Measurements from ENCODE around the gene KLK15. TPM values are rescaled to one million over a fixed set of nuclear protein-coding genes. Genes with fewer than 3 reads are reported as not detected.

The KLK15 gene
- total and polyA plus RNA-seq, 2 donors (not counting 3 experiments of a cell fraction or from before 2014, with no cell fraction given) = not detected

DNA sequence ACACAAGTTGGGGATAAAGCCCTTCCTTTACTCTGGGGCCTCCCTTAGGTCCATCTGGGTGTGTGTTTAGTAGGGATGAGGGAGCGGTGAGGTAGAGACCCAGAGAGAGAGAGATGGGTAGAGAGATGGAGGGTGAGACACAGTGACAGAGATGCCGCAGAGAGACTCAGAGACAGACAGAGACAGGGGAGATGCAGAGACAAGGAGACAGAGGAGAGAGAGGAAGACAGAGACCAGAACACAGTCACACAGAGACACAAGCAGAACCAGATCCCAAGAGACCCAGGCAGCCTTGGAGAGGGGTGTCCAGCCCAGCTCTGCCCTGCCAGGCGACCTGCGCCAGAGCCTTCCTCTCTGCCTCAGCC lies 12.1 kb downstream of the KLK15 start:
- no peak overlapping the region for H3K9ac ChIP-seq (replicated peaks; ENCODE audit: extremely low read depth, insufficient read depth, low read length)
- no peaks in the 10 kb centered on the region for H4K20me1 ChIP-seq (replicated peaks; ENCODE audit: control insufficient read depth, extremely low read depth, insufficient read depth, low read length)
- ChIA-PET CTCF (no interaction called here), POLR2A (no interaction called here)
- no peaks in the 10 kb centered on the region for H3K9me1 ChIP-seq (replicated peaks; ENCODE audit: control insufficient read depth, extremely low read depth, insufficient read depth, low read length)
- intact Hi-C loops (cut with micrococcal nuclease) (no loop called here), dilution Hi-C loops (cut with MboI; ENCODE audit: extremely low pct_ligation_motif_present, low sequenced_read_pairs) (no loop called here)
- no peak overlapping the region for H3K4me2 ChIP-seq (ENCODE audit: insufficient read depth, low read length)
- H3K79me2 ChIP-seq (ENCODE audit: control insufficient read depth, insufficient read depth, low read length) = no peaks in the 10 kb centered on the region
- FAIRE-seq (no peak), DNase-seq (ENCODE audit: low read depth, low spot score) (no peak)
- H3K27me3 ChIP-seq (ENCODE audit: control insufficient read depth in 2 of 2, insufficient read depth in 2 of 2, low read length in 2 of 2) = peaks cover 21 to 23% of the 10 kb centered on the region in 2 experiments
- H3K27ac ChIP-seq (ENCODE audit: insufficient read depth, low read depth, low read length) = no peak overlapping the region
- H3K9me3 ChIP-seq (replicated peaks; ENCODE audit: control insufficient read depth, insufficient read depth, low read length) = no peaks in the 10 kb centered on the region
- H3K36me3 ChIP-seq (ENCODE audit: control insufficient read depth in 2 of 2, extremely low read depth in 1 of 2, insufficient read depth in 2 of 2, low read length in 2 of 2) = no peaks in the 10 kb centered on the region
- no peak for TF ChIP-seq MYC (IDR thresholded peaks at IDR 0.05; ENCODE audit: low read depth, low read length)
- TF ChIP-seq GATA2 (IDR thresholded peaks at IDR 0.05; ENCODE audit: insufficient read depth, insufficient read length, low read depth, low read length) = no peak
- TF ChIP-seq, protein P1, sequence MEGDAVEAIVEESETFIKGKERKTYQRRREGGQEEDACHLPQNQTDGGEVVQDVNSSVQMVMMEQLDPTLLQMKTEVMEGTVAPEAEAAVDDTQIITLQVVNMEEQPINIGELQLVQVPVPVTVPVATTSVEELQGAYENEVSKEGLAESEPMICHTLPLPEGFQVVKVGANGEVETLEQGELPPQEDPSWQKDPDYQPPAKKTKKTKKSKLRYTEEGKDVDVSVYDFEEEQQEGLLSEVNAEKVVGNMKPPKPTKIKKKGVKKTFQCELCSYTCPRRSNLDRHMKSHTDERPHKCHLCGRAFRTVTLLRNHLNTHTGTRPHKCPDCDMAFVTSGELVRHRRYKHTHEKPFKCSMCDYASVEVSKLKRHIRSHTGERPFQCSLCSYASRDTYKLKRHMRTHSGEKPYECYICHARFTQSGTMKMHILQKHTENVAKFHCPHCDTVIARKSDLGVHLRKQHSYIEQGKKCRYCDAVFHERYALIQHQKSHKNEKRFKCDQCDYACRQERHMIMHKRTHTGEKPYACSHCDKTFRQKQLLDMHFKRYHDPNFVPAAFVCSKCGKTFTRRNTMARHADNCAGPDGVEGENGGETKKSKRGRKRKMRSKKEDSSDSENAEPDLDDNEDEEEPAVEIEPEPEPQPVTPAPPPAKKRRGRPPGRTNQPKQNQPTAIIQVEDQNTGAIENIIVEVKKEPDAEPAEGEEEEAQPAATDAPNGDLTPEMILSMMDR (IDR thresholded peaks at IDR 0.05; ENCODE audit: extremely low read depth in 1 of 2, insufficient read depth in 1 of 2, low read depth in 1 of 2, low read length in 2 of 2) = no peak
- no peak for TF ChIP-seq POLR2AphosphoS5 (IDR thresholded peaks at IDR 0.05; ENCODE audit: insufficient read depth, low read depth, low read length)
- TF ChIP-seq, protein P2, sequence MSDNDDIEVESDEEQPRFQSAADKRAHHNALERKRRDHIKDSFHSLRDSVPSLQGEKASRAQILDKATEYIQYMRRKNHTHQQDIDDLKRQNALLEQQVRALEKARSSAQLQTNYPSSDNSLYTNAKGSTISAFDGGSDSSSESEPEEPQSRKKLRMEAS (IDR thresholded peaks at IDR 0.05; ENCODE audit: insufficient read depth, insufficient read length) = no peak
- no peak for TF ChIP-seq FOS (IDR thresholded peaks at IDR 0.05; ENCODE audit: borderline replicate concordance, insufficient read depth, low read length)
- TF ChIP-seq EZH2 (IDR thresholded peaks at IDR 0.05; ENCODE audit: borderline replicate concordance, low read depth, low read length, severe bottlenecking) = no peak
- no peak for TF ChIP-seq POLR2A (IDR thresholded peaks at IDR 0.05; ENCODE audit: low read depth, low read length)
- no peak for TF ChIP-seq JUN (IDR thresholded peaks at IDR 0.05; ENCODE audit: borderline replicate concordance, insufficient read depth, insufficient read length, low read depth)
- no peak overlapping the region for H3K4me3 ChIP-seq (replicated peaks in 1 of 3; ENCODE audit: insufficient read depth in 1 of 3, low read depth in 1 of 3, low read length in 3 of 3)
- H3K4me1 ChIP-seq (ENCODE audit: control insufficient read depth, extremely low read depth, insufficient read depth, low read length) = no peaks in the 10 kb centered on the region
- BruUV-seq (replicated peaks) = no TSS peak
- no peak overlapping the region for H2AFZ ChIP-seq (ENCODE audit: low read depth, low read length)

All from endothelial cell of umbilical vein (primary cell).